GM06990 (cell line): ENCODE results near the gene KIF5C.
A peak's percentile ranks its signal among the peaks of the same experiment; 100 is the strongest.

ENCODE experiments used
- DNase-seq: peaks from one replicate; pipeline ENCODE4 v3.0.0-alpha.2; 2011; ENCODE audit not compliant: insufficient read length; ENCODE audit errors: extremely low read depth
- H3K27me3 ChIP-seq: replicated peaks from 2 replicates; pipeline ENCODE4 v1.6.0; 2011; ENCODE audit warnings: low read length; ENCODE audit not compliant: control insufficient read depth, insufficient read depth
- H3K36me3 ChIP-seq: 2 replicates; pipeline ENCODE4 v1.5.1; 2011; ENCODE audit warnings: low read length; ENCODE audit not compliant: control insufficient read depth, insufficient read depth
- H3K4me3 ChIP-seq: replicated peaks from 2 replicates; pipeline ENCODE4 v1.5.1; 2011; ENCODE audit warnings: low read depth, mild to moderate bottlenecking, control low read depth, low read length
- TF ChIP-seq, protein P1 (sequence below): IDR thresholded peaks from 2 replicates; pipeline ENCODE4 v1.5.1; 2011; ENCODE audit warnings: low read length, control low read depth, mild to moderate bottlenecking, inconsistent platforms; ENCODE audit not compliant: insufficient read depth, poor library complexity, severe bottlenecking

The KIF5C gene

GRCh38 chr2:148888003-148888501, 13.0 kb downstream of the KIF5C start:
- H3K36me3 ChIP-seq: no peaks in the 10 kb centered on the region
- DNase-seq: no peak
- H3K27me3 ChIP-seq: peaks cover 4% of the 10 kb centered on the region
- H3K4me3 ChIP-seq: peak overlapping the region; percentile 54
- TF ChIP-seq, protein P1, sequence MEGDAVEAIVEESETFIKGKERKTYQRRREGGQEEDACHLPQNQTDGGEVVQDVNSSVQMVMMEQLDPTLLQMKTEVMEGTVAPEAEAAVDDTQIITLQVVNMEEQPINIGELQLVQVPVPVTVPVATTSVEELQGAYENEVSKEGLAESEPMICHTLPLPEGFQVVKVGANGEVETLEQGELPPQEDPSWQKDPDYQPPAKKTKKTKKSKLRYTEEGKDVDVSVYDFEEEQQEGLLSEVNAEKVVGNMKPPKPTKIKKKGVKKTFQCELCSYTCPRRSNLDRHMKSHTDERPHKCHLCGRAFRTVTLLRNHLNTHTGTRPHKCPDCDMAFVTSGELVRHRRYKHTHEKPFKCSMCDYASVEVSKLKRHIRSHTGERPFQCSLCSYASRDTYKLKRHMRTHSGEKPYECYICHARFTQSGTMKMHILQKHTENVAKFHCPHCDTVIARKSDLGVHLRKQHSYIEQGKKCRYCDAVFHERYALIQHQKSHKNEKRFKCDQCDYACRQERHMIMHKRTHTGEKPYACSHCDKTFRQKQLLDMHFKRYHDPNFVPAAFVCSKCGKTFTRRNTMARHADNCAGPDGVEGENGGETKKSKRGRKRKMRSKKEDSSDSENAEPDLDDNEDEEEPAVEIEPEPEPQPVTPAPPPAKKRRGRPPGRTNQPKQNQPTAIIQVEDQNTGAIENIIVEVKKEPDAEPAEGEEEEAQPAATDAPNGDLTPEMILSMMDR: peak; percentile 5

DNA sequence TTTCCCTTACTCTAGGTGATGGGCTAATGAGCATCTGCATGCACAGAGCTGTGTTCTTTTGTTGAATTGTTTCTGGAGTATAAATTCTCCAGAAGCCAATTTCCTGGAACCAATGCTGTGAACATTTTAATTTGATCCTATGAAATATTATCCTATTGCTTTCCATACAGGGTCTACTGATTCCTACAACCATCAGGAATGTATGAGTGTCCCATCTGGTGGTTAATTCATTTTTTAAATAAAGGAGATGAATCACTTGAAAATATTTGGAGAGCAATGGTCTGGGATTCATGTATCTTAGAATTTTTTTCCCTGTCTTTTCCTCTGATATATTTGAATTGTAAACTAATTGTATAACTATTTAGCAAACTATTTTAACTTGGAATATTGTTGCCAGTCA, 14.0 kb downstream of the KIF5C start:
- no peak overlapping the region for H3K4me3 ChIP-seq
- H3K36me3 ChIP-seq: no peaks in the 10 kb centered on the region
- DNase-seq: no peak
- TF ChIP-seq, protein P1: no peak
- peaks cover 4% of the 10 kb centered on the region for H3K27me3 ChIP-seq

GRCh38 chr2:148893906-148894305, 18.9 kb downstream of the KIF5C start:
- H3K27me3 ChIP-seq: peaks cover 2% of the 10 kb centered on the region; the same call in 1 of the 2 replicates
- DNase-seq: no peak
- TF ChIP-seq, protein P1: no peak
- H3K36me3 ChIP-seq: no peaks in the 10 kb centered on the region
- H3K4me3 ChIP-seq: no peak overlapping the region

GRCh38 chr2:148896136-148896535, 21.1 kb downstream of the KIF5C start:
- H3K4me3 ChIP-seq: no peak overlapping the region
- H3K36me3 ChIP-seq: no peaks in the 10 kb centered on the region
- DNase-seq: no peak
- TF ChIP-seq, protein P1: no peak
- H3K27me3 ChIP-seq: no peaks in the 10 kb centered on the region

DNA sequence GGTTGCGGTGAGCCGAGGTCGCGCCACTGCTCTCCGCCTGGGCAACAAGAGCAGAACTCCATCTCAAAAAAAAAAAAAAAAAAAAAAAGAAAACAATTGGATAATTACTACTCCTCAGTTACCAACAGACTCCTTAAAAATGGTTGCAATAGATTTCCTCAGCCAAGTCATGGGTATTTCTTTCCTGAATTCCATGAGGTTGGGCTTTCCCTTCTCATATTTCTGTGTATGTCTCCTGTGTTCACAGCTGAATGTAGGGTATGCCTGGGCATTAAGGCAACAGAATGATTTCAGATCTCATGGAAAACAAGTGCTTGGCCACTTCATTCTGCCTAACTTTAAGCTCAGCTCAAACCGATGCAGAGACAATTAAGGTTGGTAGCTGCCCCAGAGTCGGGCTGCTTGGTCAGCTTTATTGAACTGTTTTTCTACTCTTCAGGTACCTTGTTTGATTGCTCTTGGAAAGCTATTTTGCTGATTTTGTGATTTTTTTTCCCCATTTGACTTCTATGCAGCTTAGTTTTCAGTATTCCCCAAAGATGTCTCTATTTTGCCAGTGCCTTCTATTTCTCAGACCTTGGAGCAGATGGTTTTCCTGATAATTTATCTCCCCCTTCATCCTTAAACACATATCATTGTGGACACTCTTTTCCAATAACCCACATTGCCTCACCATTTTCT, 24.8 kb downstream of the KIF5C start:
- no peak for DNase-seq

More for the DNA sequence above, 24.8 kb downstream of the KIF5C start:
- Histone ChIP-seq H3K4me3 (no peak overlapping the region), H3K36me3 (no peaks in the 10 kb centered on the region), H3K27me3 (no peaks in the 10 kb centered on the region; the same call in 1 of the 2 replicates)
- TF ChIP-seq, protein P1: no peak
